Karpas-422 (cell line): ENCODE data around the gene RAB11A. TPM values are rescaled to one million over a fixed set of nuclear protein-coding genes. Genes with fewer than 3 reads are reported as not detected.

Source experiments
- small RNA-seq: library from RNA; depleted of rRNA; stranded (forward); fragments of <200 nt; gene quantifications from one replicate; pipeline ENCODE3, GENCODE V24; 2014
- total RNA-seq: library from RNA; depleted of rRNA; stranded (reverse); fragments of >200 nt; shearing (Covaris generic); gene quantifications from 2 replicates; pipeline ENCODE4 v1.2.3, GENCODE V29; 2014; ENCODE audit warnings: low replicate concordance; rRNA removed

RAB11A gene
- total RNA-seq, 1 experiment from 2014 or later = 230 TPM

Small RNAs within 50 kb of the gene (small RNA-seq; reads per million reads assigned to genes)
- gene RF00026 = not detected

Other genes starting within 250 kb of the RAB11A start
- gene SLC24A1, start 247.6 kb upstream of the RAB11A start, total RNA-seq = 7.9 and 10.9 TPM in 2 replicates
- 34.5 and 62.4 TPM in 2 replicates for gene DENND4A, start 77.2 kb upstream of the RAB11A start, total RNA-seq